ENCODE results near the gene PEAK1.
A peak's percentile ranks its signal among the peaks of the same experiment; 100 is the strongest.

Gene PEAK1

DNA sequence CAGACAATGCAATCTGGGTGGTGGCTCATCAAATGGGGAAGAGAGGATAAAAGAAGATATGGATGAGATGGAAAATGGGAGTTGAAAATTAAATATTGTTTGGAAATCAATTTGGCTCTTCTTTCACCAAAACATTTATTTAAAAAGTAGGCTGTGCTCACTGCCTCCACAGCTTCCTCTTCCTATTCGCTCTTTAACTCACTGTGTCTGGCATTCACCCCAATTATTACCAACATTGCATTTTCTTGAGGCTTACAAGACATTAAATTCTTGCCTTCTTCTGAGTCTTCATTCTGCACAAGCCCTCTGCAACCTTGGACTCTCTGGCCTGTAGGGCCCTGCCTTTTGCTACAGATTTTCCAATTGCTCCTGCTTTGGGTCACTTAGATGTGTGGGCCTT is 296.1 kb downstream of the PEAK1 start:
- no peak for DNase-seq

DNA sequence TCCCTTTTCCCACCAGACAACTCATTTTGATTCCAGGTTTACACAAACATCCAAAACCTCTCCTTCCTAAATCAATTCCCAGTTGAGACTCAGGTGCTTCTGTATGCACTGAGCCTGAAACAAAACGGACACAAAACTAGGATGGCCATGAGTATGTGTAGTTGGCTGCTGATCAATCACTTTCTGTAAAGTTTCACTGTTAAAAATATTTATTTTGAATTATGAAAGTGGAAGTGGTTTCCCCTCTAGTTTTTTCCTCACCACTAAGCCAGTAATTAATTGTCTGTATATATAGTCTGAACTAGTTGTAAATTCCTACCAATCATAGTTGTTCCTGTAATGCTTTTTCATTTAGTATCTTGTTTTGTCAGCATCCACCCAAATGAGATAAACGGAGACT is 297.3 kb downstream of the PEAK1 start:
- no peak for DNase-seq

DNA sequence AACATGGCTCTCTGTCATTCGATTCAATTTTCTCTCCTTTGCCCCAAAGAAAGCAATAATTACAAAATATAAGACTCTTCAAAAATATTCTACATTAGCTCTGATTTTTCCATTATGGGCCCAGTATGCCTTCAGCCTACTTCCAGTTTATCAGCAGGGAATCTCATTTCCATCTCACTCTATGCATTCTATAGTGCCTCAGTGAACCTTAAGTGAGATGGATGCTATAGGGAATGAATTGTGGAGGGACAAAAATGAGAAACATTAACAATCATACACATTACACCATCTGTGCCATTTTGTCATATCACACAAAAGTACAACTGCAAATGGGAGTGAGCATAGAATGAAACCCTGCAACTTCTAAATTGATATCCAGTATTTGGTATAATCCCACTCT is 298.3 kb downstream of the PEAK1 start:
- DNase-seq: no peak

DNA sequence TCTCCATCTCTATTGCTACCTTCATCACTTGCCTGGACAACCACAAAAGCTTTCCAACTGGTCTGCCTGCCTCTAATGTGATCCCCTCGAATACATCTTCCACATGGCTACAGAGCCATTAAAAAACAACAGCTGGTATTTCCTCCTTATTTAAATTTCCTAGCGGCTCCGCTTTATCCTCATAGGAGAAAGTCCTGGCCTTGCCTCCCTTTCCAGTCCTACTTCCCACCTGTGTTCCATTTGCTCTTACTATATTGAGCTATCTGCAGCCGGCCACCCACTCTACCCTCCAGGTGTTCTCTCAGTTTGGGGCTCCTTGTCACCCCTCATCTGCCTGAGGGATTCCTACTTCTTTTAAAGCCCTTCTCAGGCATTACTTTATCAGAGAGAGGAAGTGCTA is 299.3 kb downstream of the PEAK1 start:
- DNase-seq: no peak

DNA sequence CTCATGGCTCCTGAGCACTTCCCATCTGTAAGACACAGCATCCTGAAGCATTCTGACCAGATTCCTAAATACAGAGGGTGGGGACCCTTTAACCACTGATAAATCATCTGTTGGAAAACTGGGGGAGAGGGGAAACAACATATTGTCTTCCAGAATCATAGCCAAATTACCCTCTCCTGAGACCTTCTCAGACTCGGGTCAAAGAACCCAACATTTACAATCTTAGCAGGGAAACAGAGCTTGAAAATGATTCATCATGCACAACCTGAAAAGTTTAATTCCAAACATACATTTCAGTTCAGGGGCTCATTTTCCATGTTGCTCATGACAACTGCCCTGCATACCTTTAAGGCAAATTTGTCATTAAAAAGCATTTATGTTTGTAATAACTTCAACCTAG is 300.5 kb downstream of the PEAK1 start:
- no peak for DNase-seq

DNA sequence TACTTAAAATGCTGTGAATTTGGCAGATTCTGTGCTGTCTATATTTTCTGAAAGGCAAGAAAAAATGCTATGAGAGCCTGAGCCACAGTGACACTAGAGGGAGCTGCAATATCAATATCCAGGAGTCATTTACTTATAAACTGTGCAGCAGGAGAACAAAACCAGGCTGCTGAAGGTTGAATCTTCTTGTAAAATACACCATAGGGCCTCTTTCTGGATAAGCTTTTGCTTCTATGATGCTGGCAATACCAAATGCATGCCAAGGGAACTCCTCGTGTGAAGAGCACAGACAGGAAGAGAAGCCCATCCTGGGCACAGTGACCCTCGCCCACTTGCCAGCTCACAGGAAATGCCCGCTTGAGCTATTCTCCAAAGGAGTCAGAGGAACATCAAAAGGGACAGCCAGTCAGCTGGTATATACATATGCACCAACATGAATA is 301.0 kb downstream of the PEAK1 start:
- DNase-seq: peak in 2 of 5 experiments; percentile 31 to 70

DNA sequence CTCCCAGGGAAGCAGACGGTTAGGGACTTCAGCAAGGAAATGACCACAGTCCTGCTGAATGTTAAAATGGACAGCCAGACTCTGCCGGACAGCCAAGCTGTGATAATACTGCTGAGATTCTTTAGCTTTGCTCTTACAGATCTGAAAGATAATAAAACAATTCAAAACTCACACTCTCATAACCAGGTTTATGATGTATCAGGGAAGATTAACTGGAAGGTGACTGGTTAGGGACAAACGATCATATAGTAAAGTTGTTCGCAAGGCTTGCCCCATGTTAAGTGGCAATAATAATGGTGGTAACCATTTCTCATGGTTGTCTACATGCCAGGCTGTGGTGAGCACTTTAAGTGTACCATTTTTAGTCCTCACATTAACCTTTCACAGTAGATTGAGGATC is 304.7 kb downstream of the PEAK1 start:
- DNase-seq: no peak

DNA sequence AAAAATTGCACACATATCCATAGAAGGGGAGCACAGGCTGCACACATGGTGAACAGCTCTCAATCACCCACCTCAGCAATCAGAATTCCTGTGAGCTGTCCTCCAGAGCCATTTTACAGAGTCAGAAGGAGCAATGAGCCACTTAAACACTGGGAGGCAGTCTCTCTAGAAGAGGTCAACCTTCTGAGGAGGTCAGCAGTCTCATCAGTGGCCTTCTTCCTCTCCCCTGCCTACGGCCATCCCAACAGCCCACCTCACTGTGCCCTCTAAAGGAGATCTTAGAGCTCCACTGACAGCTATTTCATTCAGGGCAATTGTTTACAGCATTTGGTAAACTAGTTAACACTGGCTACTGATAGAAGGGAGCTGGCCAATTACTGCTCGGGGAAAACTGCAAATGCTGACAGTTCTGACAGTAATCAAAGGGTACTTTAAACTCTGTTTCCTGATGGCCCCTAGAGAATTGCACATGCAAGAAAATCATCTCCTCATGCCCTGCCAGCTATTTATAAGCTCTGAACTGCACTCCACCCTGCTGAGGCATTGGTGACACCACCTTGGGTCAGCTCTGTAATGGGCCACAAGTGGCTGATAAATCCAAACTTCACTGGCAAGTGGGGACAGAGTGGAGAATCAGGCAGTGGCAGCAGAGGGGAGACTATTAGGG is 306.9 kb downstream of the PEAK1 start:
- DNase-seq: no peak

DNA sequence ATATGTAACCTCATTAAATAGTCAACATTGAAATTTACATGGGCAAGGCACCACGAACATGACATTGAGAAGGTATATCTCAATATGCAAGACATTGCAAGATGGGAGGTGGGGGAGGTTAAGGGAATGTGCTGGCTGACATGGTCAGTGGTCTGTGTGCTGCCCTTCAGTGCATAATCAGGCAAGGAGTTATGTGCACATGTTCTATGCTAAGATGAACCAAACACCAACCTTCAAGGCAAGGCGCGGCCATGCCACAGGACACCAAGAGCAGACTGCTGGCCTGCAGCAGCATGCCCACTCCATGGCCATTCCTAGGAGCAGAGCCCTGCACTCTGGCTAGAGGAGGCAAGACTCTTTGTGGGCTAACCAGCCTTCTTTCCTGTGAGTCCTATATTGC is 308.1 kb downstream of the PEAK1 start:
- no peak for DNase-seq

DNA sequence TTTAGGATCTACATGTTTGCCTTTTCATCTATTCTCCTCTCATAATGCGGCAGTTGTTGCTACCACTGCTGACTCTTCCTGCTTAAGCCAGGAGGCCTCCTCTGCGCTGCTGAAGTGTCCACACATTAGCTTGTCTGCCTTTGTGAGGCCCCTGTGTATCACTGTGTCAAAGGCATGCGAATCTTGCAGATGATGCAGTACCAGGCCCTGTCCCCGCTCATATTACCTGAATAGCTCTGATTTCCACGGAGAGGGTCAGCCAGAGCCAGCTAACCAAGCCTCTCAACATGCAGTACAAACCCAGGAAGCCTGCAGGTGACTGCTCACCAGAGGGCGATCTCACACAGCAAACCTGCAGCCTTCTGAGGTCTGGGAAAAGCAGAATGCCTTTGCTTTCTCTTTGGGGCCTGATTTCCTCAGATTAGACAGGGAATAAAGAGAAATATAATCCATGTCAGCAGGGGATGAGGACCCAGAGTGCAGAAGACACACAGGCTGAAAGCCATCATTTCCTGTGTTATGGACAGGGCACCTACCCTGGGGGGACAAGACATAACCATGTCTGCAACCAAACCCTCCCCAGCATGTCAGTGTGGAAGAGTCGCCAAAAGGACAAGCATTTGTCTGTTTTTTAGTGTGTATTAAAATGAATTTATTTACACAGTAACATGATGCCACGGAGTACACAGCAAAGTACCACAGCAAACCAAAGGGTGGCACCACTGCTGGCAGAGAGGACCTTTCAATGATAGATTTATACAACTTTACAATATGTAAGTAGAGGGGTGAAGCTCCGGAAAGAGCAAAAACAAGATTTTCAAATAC is 312.2 kb downstream of the PEAK1 start:
- DNase-seq: peak in 1 of 5 experiments; percentile 51

DNA sequence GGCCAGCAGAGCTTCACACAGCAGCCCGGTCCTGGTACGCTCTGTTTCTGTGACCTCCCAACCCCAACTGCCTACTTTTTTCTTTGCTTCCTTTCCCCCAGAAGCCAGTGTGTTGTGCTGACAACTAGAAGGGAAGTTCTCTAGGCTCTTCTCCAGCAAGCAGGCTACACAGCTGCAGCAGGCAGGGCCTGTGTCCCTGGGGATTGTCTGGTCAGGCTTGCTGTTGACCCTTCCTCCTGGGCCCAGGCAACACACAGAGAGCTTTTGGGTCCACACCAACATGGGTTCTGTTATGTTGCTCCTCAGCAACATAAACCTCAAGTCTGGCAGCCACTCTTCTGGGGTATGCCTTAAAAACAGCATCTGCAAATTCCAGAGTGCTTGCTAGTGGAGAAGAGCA is 312.8 kb downstream of the PEAK1 start:
- no peak for DNase-seq

DNA sequence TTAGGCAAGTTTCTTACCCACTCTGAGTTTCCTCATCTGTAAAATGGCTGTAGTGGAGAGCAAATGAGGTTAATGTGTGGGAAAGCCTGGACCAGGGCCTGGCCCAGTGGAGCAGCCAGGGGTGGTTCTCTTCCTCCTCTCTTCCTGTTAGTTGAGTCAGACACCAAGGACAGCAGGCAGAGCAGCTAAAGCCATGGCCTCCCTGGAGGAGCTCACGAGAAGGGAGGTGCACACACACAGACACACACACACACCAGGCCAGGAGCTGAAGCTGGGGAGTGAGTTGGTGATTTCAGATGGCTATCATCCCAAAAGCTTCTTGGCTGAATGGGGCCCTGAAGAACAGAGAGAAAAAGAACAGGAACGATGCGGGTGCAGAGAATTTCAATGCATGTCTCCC is 315.7 kb downstream of the PEAK1 start:
- no peak for DNase-seq

DNA sequence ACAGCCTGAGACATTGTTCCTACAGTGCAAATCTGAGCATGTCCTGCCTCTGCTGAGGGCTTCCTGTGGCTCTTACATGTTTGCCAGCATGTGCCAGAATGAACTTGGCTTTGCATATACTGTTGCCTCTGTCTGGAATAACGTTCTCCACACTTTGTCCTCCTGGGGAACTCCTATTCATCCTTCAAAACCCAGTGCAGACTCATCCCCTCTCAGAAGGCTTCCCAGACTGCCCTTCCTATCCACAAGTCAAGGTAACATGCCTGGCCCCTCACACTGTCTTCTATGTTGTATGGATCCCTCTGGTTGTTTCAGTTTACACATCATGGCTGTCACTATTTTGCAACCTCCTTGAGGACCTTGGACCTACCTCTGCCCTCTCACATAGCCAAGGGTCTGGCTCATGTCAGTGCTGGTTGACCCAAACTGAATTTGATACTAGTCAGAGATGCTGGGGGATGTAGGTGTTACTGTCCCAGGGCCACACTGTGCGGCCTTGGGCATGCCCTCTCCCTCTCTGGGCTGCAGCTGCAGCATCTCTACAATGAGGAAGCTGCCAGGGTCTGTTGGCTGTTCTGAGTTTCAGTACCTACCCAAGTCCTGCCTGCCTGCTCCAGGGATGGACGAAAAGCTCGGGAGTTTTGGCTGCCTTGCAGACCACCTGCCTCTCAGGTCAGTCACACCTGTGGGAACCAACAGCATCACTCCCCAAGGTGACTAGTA is 320.0 kb downstream of the PEAK1 start:
- DNase-seq: no peak

DNA sequence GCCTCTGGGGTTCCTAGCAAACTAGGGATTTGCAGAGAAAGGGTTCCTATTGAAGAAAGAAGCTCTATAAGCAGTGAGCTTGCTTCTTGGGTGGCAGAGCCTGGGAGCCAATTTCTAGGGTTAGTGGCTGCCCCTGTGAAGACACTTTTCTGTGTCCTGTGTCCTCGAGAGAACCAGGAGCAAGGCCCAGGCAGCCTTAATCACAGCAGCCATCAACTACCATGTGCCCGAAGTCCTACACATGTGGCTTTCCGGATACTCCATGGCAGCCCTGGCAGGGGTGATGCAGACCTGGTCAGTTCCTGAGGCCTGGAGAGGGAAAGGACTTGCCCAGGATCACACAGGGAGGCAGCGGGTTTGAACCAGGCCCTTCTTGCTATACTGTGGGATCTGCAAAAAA is 321.3 kb downstream of the PEAK1 start:
- DNase-seq: no peak

DNA sequence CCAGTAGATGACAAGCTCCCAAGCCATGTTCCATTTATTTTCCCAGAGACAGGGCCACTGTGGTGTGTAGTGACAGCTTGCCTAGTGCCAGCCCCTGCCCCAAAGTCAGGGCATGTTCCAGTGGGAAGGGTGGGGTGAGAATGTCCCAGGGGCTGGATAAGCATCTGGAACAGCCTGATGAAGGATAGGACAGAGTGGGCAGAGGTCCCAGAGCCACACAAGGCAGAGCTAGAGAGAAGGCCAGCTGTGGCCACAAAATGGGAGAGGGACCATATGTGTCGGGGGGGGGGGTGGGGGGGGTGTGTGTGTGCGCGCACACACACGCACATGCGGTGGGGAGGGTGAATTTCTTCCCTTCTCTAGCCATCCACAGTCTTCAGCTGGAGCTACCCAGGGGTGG is 322.0 kb downstream of the PEAK1 start:
- DNase-seq: no peak

DNA sequence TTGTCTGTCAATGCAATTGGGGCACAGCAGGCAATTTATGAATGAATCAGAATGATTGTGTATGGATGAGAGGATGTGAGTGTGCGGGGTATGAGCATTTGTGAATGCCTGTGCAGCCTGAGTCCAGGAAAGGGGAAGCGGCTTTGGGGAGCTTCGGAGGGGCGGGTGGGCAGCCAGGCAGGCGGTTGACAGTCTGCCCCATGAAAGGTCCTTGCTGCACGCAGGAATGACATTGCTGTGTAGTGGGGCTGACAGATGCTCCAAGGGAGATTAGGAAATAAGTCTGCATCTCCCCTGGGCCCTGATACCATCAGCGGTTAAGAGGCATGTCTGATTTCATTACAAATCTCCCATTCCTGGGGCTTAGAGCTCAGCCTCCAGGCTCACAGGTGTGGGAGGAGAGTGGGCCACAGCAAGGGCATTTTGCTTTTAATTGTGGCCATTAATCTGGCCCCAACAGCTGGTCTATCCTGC is 322.6 kb downstream of the PEAK1 start:
- no peak for DNase-seq

DNA sequence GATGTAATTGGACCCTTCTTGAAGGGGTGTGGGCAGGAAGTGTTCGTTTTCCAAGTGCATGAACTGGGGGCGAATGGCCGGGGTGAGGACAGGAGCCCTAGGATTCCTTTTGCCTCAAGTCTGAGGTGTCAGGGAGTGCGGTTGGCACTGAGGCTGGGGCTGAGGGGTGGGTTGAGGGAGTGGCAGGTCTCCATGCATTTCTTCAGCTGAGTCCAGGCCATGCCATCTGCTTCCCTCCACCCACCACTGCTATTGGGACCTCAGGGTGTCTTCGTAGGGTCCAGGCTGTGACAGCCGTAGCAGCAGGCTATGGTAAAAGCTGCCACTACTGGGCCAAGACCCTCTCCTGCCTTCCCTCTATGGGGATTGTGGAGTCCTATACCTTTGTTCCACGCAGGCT is 323.4 kb downstream of the PEAK1 start:
- no peak for DNase-seq

DNA sequence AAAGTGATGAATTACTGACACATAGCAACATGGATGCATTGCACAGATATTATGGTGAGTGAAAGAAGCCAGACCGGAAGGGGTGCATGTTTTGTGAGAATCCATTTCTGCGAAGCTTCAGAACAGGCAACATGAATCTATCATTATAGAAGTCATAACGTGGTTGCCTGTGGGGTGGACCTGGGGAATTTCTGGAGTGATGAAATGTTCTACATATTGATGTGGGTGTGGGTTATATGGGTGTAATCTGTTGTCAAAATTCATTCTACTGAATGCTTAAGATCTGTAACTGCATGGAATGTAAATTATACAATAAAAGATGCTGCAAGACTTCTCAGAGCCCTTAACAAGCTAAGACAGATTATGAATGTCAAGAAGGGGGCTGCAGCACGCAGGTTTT is 323.8 kb downstream of the PEAK1 start:
- DNase-seq: no peak

DNA sequence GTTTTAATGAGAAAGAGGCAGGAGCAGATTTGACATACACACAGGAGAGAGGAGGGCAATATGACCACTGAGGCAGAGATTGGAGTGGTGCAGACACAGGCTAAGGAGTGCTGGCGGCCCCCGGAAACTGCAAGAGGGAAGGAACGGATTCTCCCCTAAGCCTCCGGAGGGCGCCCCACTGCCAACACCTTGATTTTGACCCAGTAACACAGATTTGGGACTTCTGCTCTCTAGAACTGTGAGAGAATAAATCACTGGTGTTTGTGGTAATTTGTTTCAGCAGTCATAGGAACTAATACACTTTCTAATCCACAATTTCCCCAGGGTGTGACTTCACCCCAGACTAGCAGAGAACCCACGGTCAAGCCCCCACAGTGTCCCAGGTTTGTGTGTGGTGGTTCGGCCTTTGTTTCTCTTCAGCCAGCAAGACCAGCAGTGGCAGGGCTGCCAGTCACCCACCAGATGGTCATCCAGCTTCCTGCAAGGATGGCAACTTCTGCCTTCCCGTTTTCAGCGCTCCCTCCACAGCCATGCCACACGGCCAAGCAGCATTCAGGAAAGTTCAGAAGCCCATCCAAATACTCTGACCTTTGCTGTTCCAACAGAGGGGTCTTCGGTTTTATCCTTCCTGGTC is 325.4 kb downstream of the PEAK1 start:
- no peak for DNase-seq

DNA sequence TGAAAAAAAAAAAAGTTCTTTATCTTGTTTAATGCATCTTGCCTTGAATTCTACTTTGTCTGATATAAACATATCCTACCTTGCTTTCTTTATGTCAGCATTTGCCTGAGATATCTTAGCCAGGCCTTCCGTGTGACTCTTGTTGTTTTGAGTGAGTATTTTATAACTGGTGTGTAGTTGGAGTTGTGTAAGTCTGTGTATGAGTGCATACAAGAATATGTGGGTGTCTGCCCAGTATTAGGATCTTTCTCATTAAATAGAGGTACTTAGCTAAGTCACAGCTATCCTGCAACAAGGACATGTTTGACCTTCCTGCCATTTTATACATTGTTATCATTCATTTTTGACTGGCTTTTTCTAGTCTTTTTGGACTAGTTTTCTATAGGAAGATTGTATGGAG is 326.5 kb downstream of the PEAK1 start:
- DNase-seq: no peak

DNA sequence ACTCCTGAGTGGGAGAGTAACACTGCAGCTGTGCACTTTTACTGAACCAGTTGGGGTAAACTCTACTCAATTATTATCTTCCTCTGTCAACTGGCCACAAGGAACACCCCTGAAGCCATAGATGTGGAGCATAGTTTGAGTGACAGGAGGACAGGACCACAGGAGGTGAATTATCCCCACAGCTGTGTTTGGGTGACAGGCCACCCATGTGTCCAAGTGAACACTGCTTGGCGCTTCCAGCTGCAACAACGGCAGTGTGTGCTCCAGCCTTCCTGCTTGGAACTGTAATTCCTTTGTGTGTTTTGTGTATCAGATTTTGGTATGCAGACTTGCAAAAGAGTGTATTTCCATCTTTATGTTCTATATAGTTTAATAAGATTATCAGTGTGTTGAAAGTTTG is 328.8 kb downstream of the PEAK1 start:
- no peak for DNase-seq

DNA sequence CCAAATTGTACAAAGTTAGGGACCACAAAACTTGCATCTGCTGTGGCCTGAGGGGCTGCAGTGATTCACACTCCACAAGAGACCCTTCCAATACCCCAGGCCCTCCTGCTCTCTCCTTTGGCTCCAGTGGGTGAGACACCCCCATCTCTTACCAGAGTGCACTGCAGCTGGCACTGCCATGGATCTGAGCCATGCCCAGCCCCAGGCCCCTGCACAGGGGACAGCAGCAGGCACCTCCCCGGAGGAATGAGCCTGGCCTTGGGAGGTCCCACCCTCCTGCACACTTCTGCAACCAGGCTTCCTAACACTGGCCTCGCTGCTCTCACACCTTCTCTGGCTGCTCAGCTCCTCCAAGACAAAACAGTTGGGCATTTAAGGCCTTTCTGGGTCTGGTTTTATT is 332.7 kb downstream of the PEAK1 start:
- DNase-seq: no peak

DNA sequence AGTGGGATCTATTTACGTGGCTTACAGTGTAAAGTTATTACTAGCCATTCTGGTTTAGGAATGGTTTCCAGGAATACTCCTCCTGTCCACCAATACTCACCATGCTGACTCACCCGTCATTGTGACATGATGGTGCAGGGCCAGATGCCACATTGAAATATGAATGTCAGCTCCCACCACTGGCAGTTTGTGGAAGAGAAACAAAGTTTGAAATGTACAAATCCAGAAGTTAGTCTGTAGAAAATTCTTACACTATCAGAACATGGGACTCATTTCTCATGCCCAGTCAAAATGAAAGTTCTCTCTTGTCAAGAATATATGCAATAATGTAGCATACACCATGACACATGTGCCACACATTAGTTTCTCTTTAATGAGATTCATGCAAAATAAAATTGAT is 334.6 kb downstream of the PEAK1 start:
- DNase-seq: peak in 1 of 5 experiments; percentile 55

Data from T-helper 2 cell (primary cell).